Measurements from ENCODE around the gene LECT2.

Gene LECT2

GRCh38 chr5:135973323-135974020 lies 18.7 kb upstream of the LECT2 start:
- no peak overlapping the region for H3K4me3 ChIP-seq (ENCODE audit: low read depth, low read length)
- in situ Hi-C loops (cut with HindIII; ENCODE audit: low pct_ligation_motif_present, low sequenced_read_pairs), result no loop called here
- no peaks in the 10 kb centered on the region for H3K27me3 ChIP-seq (replicated peaks)
- no peaks in the 10 kb centered on the region for H3K36me3 ChIP-seq (replicated peaks)
- TF ChIP-seq CTCF (IDR thresholded peaks at IDR 0.05; ENCODE audit: low read depth, low read length, missing control alignments), result no peak
- no peak overlapping the region for H3K27ac ChIP-seq
- no peak for DNase-seq

- H3K27me3 ChIP-seq (replicated peaks), result no peaks in the 10 kb centered on the region
- H3K36me3 ChIP-seq (replicated peaks), result no peaks in the 10 kb centered on the region
- H3K4me3 ChIP-seq (ENCODE audit: low read depth, low read length), result no peak overlapping the region
- in situ Hi-C loops (cut with HindIII; ENCODE audit: low pct_ligation_motif_present, low sequenced_read_pairs), result no loop called here
- H3K27ac ChIP-seq, result no peak overlapping the region
- no peak for DNase-seq
- TF ChIP-seq CTCF (IDR thresholded peaks at IDR 0.05; ENCODE audit: low read depth, low read length, missing control alignments), result no peak
These were observed 16.9 kb upstream of the LECT2 start for GRCh38 chr5:135971701-135972100.

GRCh38 chr5:135966790-135967189 lies 12.0 kb upstream of the LECT2 start:
- in situ Hi-C loops (cut with HindIII; ENCODE audit: low pct_ligation_motif_present, low sequenced_read_pairs), result no loop called here
- TF ChIP-seq CTCF (IDR thresholded peaks at IDR 0.05; ENCODE audit: low read depth, low read length, missing control alignments), result no peak
- H3K36me3 ChIP-seq (replicated peaks), result no peaks in the 10 kb centered on the region
- no peak for DNase-seq
- H3K27me3 ChIP-seq (replicated peaks), result no peaks in the 10 kb centered on the region
- H3K4me3 ChIP-seq (ENCODE audit: low read depth, low read length), result no peak overlapping the region
- H3K27ac ChIP-seq, result no peak overlapping the region

- TF ChIP-seq CTCF (IDR thresholded peaks at IDR 0.05; ENCODE audit: low read depth, low read length, missing control alignments), result no peak
These were observed 11.4 kb upstream of the LECT2 start for GRCh38 chr5:135966165-135966564.

GRCh38 chr5:135965504-135965903 lies 10.7 kb upstream of the LECT2 start:
- Histone ChIP-seq H3K27ac (no peak overlapping the region), H3K36me3 (replicated peaks) (no peaks in the 10 kb centered on the region), H3K4me3 (ENCODE audit: low read depth, low read length) (no peak overlapping the region), H3K27me3 (replicated peaks) (no peaks in the 10 kb centered on the region)
- in situ Hi-C loops (cut with HindIII; ENCODE audit: low pct_ligation_motif_present, low sequenced_read_pairs), result no loop called here
- DNase-seq, result no peak
- no peak for TF ChIP-seq CTCF (IDR thresholded peaks at IDR 0.05; ENCODE audit: low read depth, low read length, missing control alignments)

More at GRCh38 chr5:135966165-135966564, 11.4 kb upstream of the LECT2 start:
- no peaks in the 10 kb centered on the region for H3K27me3 ChIP-seq (replicated peaks)
- in situ Hi-C loops (cut with HindIII; ENCODE audit: low pct_ligation_motif_present, low sequenced_read_pairs), result no loop called here
- H3K4me3 ChIP-seq (ENCODE audit: low read depth, low read length), result no peak overlapping the region
- no peak overlapping the region for H3K27ac ChIP-seq
- no peak for DNase-seq
- H3K36me3 ChIP-seq (replicated peaks), result no peaks in the 10 kb centered on the region

Data from brain microvascular endothelial cell (primary cell).